ENCODE results near the gene GPR55.

The GPR55 gene

DNA sequence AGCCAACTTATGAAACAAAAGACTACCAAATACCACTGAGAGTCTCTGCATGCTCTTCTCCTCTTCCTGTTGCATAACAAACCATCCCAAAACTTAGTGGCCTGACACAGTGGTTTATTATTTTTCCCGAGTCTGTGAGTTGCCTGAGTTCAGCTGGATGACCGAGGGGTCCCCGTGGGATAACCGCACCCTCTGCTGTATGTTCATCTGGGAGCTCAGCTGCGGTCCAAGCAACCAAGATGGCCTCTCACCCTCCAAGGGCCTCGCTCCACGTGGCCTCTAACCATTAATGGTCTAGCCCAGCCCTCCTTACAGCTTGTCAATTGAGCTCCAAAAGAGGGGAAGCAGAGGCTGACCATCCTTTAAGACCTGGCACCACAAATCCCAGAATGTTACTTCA is 43.2 kb downstream of the GPR55 start:
- H3K4me3 ChIP-seq (replicated peaks; ENCODE audit: low read depth, low read length) = no peak overlapping the region
- TF ChIP-seq, protein P1, sequence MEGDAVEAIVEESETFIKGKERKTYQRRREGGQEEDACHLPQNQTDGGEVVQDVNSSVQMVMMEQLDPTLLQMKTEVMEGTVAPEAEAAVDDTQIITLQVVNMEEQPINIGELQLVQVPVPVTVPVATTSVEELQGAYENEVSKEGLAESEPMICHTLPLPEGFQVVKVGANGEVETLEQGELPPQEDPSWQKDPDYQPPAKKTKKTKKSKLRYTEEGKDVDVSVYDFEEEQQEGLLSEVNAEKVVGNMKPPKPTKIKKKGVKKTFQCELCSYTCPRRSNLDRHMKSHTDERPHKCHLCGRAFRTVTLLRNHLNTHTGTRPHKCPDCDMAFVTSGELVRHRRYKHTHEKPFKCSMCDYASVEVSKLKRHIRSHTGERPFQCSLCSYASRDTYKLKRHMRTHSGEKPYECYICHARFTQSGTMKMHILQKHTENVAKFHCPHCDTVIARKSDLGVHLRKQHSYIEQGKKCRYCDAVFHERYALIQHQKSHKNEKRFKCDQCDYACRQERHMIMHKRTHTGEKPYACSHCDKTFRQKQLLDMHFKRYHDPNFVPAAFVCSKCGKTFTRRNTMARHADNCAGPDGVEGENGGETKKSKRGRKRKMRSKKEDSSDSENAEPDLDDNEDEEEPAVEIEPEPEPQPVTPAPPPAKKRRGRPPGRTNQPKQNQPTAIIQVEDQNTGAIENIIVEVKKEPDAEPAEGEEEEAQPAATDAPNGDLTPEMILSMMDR (IDR thresholded peaks at IDR 0.05; ENCODE audit: low read depth, low read length, missing control alignments) = no peak
- no peak for DNase-seq (ENCODE audit: extremely low read depth, low read depth)

DNA sequence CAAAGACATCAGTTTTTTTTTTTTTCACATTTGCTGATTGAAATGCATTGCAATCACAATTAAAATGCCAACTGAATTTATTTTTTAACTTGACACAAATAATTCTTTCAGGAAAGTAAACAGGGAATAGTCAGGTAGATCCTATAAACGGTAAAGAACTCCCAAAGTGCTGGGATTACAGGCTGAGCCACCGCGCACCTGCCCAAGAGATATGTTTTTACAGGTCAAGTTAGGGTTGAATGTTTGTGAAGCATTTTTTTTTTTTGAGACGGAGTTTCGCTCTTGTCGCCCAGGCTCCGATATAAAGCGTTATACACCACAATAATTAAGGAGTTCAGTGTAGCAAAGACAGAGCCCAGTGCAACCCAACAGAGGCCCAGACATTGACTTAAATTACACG is 45.2 kb downstream of the GPR55 start:
- H3K4me3 ChIP-seq (replicated peaks; ENCODE audit: low read depth, low read length) = no peak overlapping the region
- DNase-seq (ENCODE audit: extremely low read depth, low read depth) = no peak
- TF ChIP-seq, protein P1 (IDR thresholded peaks at IDR 0.05; ENCODE audit: low read depth, low read length, missing control alignments) = no peak

DNA sequence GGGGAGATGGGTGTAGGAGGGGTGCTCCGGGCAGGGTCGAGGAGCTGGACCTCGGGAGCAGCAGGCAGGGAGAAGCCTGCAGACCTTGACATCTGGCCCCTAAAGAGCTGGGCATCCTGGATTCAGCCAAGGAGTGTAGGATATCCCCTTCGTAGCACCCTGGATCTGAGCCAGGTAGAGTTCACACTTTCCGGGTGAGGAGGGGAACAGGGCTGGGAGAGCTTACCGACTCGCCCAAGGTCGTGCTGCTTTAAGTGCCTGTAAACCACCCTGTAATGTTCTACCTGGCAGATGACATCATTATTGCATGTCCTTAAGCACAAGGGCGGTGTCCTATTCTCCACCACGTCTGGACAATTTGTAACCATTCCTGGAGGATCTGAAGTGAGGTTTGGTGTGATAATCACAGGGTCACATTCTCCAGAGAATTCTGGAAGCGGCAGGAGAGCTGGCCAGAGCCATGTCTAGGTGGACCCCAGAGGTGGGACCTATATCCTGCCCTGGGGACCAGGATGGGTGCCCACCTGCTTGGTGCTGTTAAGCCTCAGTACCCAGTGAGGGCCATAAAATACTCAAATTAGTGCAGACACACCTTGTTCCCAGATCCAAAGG is 45.7 kb downstream of the GPR55 start:
- no peak for DNase-seq (ENCODE audit: extremely low read depth, low read depth)
- no peak overlapping the region for H3K4me3 ChIP-seq (replicated peaks; ENCODE audit: low read depth, low read length)
- TF ChIP-seq, protein P1 (IDR thresholded peaks at IDR 0.05; ENCODE audit: low read depth, low read length, missing control alignments) = no peak

DNA sequence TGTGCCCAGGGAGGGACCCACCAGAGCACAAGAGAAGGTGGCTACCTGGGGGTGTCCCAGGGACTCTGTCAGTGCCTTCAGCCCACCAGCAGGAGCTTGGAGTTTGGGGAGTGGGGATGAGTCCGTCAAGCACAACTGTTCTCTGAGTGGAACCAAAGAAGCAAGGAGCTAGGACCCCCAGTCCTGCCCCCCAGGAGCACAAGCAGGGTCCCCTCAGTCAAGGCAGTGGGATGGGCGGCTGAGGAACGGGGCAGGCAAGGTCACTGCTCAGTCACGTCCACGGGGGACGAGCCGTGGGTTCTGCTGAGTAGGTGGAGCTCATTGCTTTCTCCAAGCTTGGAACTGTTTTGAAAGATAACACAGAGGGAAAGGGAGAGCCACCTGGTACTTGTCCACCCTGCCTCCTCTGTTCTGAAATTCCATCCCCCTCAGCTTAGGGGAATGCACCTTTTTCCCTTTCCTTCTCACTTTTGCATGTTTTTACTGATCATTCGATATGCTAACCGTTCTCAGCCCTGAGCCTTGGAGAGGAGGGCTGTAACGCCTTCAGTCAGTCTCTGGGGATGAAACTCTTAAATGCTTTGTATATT is 46.3 kb downstream of the GPR55 start:
- TF ChIP-seq, protein P1 (IDR thresholded peaks at IDR 0.05; ENCODE audit: low read depth, low read length, missing control alignments) = no peak
- H3K4me3 ChIP-seq (replicated peaks; ENCODE audit: low read depth, low read length) = no peak overlapping the region

DNA sequence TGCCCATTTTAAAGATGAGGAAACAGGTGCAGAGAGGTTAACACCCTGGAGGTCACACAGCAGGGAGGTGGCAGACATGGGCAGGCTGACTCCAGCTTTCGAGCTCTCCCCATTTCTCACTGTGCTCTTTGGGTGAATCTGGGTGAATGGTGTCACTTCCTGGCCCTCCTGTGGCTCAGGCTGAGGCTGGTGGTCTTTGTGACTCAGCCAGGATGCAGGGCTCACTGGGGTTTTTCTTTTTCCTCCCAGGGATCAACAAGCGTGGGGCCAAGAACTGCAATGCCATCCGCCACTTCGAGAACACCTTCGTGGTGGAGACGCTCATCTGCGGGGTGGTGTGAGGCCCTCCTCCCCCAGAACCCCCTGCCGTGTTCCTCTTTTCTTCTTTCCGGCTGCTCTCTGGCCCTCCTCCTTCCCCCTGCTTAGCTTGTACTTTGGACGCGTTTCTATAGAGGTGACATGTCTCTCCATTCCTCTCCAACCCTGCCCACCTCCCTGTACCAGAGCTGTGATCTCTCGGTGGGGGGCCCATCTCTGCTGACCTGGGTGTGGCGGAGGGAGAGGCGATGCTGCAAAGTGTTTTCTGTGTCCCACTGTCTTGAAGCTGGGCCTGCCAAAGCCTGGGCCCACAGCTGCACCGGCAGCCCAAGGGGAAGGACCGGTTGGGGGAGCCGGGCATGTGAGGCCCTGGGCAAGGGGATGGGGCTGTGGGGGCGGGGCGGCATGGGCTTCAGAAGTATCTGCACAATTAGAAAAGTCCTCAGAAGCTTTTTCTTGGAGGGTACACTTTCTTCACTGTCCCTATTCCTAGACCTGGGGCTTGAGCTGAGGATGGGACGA is 47.1 kb downstream of the GPR55 start:
- TF ChIP-seq, protein P1 (IDR thresholded peaks at IDR 0.05; ENCODE audit: low read depth, low read length, missing control alignments) = no peak
- no peak for DNase-seq (ENCODE audit: extremely low read depth, low read depth)
- no peak overlapping the region for H3K4me3 ChIP-seq (replicated peaks; ENCODE audit: low read depth, low read length)

More for the DNA sequence above, 46.3 kb downstream of the GPR55 start:
- no peak for DNase-seq (ENCODE audit: extremely low read depth, low read depth)

DNA sequence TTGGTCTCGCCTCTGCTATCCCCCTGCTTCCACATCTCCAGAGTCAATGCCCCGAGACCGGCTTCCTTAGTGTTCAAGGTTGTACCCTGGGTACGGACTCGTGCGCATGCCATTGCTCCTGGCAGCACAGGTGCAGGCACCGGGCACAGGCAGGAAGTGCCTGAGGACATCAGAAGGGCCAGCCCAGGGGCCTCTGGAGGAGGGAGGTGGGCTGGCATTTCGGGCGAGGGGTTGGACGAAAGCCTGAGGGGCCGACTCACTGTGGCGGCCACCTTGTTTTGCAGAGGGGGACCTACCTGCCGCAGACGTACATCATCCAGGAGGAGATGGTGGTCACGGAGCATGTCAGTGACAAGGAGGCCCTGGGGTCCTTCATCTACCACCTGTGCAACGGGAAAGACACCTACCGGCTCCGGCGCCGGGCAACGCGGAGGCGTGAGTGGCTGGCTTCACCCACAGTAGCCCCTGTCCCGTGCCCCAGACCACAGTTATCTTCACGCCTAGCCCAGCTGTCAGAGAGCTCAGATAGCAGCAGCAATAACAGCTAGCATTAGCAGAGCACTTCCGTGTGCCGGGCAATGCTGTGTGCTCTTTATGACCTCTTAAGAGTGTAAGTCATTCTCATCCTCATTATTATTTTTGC is 47.8 kb downstream of the GPR55 start:
- no peak for DNase-seq (ENCODE audit: extremely low read depth, low read depth)
- no peak overlapping the region for H3K4me3 ChIP-seq (replicated peaks; ENCODE audit: low read depth, low read length)
- TF ChIP-seq, protein P1 (IDR thresholded peaks at IDR 0.05; ENCODE audit: low read depth, low read length, missing control alignments) = no peak

Data from HFF-Myc (cell line).